Measurements from ENCODE around the gene SCARF2. TPM values are rescaled to one million over a fixed set of nuclear protein-coding genes. Genes with fewer than 3 reads are reported as not detected.
"Not testable (repeated sequence)": the region's sequence is repeated elsewhere in the genome, so short reads cannot be mapped to it uniquely, and the experiment has no call there.

SCARF2 gene
- polyA plus RNA-seq, 3 donors = 12.3 to 24.2 (median 22.5) TPM

GRCh38 chr22:20390394-20390907 is 47.2 kb downstream of the SCARF2 start:
- no peak for DNase-seq (ENCODE audit: extremely low read depth in 1 of 11, low read depth in 9 of 11, low spot score in 4 of 11)

DNA sequence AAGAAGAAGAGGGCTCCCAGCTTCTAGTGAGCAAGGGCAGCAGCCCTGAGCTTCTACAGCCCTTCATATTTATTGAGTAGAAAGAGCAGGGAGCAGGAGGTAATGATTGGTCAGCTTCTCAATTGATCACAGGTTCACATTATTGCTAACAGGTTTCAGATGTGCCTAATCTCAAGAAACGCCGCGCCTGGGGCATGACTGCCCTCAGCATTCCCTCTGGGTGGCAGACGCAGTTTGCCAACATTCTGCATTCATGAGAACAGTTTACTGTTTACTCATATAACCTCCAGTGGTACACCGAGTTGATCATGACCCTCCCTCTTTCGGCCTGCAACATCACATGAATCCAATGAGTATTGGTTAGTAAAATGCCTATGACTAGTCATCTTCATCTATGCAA is 48.3 kb downstream of the SCARF2 start:
- DNase-seq (ENCODE audit: extremely low read depth in 1 of 11, low read depth in 9 of 11, low spot score in 4 of 11) = no peak

- DNase-seq (ENCODE audit: extremely low read depth in 1 of 11, low read depth in 9 of 11, low spot score in 4 of 11) = no peak
Observed at GRCh38 chr22:20388200-20388599, 49.4 kb downstream of the SCARF2 start.

GRCh38 chr22:20386972-20387371 is 50.7 kb downstream of the SCARF2 start:
- DNase-seq (ENCODE audit: extremely low read depth in 1 of 11, low read depth in 9 of 11, low spot score in 4 of 11) = no peak

GRCh38 chr22:20386336-20386735 is 51.3 kb downstream of the SCARF2 start:
- no peak for DNase-seq (ENCODE audit: extremely low read depth in 1 of 11, low read depth in 9 of 11, low spot score in 4 of 11)

- DNase-seq (ENCODE audit: extremely low read depth in 1 of 11, low read depth in 9 of 11, low spot score in 4 of 11) = no peak
Observed at GRCh38 chr22:20384865-20385264, 52.8 kb downstream of the SCARF2 start.

DNA sequence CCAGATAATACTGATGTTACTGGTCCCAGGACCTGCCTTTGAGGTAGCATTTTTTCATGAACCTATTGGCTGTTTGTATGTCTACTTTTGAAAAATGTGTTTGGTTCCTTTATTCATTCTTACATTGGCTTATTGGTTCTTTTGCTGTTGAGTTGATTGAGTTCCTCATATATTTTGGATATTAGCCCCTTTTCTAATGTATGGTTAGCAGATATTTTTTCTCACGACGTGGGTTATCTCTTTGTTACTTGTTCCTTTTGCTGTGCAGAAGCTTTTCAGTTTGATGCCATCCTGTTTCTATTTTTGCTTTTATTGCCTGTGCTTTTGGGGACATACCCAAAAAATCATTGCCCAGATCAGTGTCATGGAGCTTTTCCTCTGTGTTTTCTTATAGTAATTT is 53.5 kb downstream of the SCARF2 start:
- no peak for DNase-seq (ENCODE audit: extremely low read depth in 1 of 11, low read depth in 9 of 11, low spot score in 4 of 11)

- DNase-seq (ENCODE audit: extremely low read depth in 1 of 11, low read depth in 9 of 11, low spot score in 4 of 11) = no peak
Observed at GRCh38 chr22:20383538-20383937, 54.1 kb downstream of the SCARF2 start.

DNA sequence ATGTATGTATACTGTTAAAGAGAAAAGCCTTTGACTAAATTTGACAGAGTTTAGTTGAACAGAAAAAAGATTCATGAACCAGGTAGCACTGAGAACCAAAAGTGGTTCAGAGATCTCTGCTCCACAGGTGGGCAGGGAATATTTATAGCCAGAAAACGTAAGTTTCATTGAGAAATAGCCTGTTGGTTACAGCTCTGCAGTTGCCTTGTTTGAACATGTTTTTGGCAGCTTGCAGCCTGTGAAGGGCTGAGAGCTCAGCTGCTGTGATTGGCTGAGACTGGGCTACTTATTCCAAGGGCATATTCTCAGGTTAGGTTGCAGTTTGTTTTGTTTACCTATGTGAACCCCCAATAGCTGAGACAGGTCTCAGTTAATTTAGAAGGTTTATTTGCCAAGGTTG is 57.1 kb downstream of the SCARF2 start:
- DNase-seq (ENCODE audit: extremely low read depth in 1 of 11, low read depth in 9 of 11, low spot score in 4 of 11) = no peak

GRCh38 chr22:20378684-20379083 is 58.9 kb downstream of the SCARF2 start:
- not testable (repeated sequence) for DNase-seq (ENCODE audit: extremely low read depth in 1 of 11, low read depth in 9 of 11, low spot score in 4 of 11)

- no peak for DNase-seq (ENCODE audit: extremely low read depth in 1 of 11, low read depth in 9 of 11, low spot score in 4 of 11)
Observed at GRCh38 chr22:20378110-20378509, 59.5 kb downstream of the SCARF2 start.

DNA sequence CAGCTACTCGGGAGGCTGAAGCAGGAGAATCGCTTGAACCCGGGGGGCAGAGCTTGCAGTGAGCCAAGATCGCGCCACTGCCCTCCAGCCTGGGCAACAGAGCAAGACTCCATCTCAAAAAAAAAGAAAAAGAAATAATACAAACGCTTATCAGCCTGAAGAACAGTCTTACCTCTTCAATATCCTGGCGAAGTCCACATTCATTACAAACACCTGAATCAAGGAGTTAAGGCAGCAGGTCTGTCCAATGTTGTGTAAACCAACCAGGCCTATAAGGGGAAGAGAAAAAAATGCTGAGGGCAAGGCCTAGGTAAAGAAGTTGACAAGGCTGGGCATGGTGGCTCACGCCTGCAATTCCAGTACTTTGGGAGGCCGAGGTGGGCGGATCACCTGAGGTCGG is 60.6 kb downstream of the SCARF2 start:
- DNase-seq (ENCODE audit: extremely low read depth in 1 of 11, low read depth in 9 of 11, low spot score in 4 of 11) = not testable (repeated sequence)

DNA sequence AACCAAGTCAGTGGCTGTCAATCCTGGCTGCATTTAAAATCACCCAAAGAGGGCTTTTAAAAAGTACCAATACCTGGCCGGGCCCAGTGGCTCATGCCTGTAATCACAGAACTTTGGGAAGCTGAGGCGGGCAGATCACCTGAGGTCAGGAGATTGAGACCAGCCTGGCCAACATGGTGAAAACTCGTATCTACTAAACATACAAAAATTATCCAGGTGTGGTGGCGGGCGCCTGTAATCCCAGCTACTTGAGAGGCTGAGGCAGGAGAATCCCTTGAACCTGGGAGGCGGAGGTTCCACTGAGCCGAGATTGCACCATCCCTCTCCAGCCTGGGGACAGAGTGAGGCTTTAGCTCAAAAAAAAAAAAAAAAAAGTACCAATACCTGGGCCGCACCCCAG is 61.3 kb downstream of the SCARF2 start:
- DNase-seq (ENCODE audit: extremely low read depth in 1 of 11, low read depth in 9 of 11, low spot score in 4 of 11) = not testable (repeated sequence)

Other genes starting within 250 kb of the SCARF2 start
- 10 to 100 TPM in 1 of 3 donors, 1 to 10 TPM in 2; 4.6 to 10.3 (median 7.1) TPM for gene RTN4R, start 169.5 kb downstream of the SCARF2 start, polyA plus RNA-seq (ENCODE audit: insufficient read length in 3 of 3)
- gene DGCR6L, start 117.8 kb downstream of the SCARF2 start, polyA plus RNA-seq (ENCODE audit: insufficient read length in 3 of 3) = 10 to 100 TPM; 38.1 to 63.0 (median 52.5) TPM
- gene ZNF74, start 43.7 kb downstream of the SCARF2 start, polyA plus RNA-seq (ENCODE audit: insufficient read length in 3 of 3) = 10 to 100 TPM; 13.3 to 19.8 (median 18.1) TPM
- gene KLHL22, start 58.0 kb upstream of the SCARF2 start, polyA plus RNA-seq (ENCODE audit: insufficient read length in 3 of 3) = 10 to 100 TPM; 27.9 to 40.1 (median 35.8) TPM
- 10 to 100 TPM; 37.3 to 62.5 (median 49.0) TPM for gene MED15, start 69.8 kb upstream of the SCARF2 start, polyA plus RNA-seq (ENCODE audit: insufficient read length in 3 of 3)

Measured in renal cortex interstitium (tissue), 11 donors.